Measurements from ENCODE around the gene FLNB. TPM values are rescaled to one million over a fixed set of nuclear protein-coding genes. Genes with fewer than 3 reads are reported as not detected.

Gene FLNB
- total RNA-seq, 1 experiment from 2014 or later = 47.5 TPM

- peak; percentile 70 for DNase-seq (ENCODE audit: low read depth)
These were observed 156.1 kb downstream of the FLNB start for GRCh38 chr3:58164199-58164879.

DNA sequence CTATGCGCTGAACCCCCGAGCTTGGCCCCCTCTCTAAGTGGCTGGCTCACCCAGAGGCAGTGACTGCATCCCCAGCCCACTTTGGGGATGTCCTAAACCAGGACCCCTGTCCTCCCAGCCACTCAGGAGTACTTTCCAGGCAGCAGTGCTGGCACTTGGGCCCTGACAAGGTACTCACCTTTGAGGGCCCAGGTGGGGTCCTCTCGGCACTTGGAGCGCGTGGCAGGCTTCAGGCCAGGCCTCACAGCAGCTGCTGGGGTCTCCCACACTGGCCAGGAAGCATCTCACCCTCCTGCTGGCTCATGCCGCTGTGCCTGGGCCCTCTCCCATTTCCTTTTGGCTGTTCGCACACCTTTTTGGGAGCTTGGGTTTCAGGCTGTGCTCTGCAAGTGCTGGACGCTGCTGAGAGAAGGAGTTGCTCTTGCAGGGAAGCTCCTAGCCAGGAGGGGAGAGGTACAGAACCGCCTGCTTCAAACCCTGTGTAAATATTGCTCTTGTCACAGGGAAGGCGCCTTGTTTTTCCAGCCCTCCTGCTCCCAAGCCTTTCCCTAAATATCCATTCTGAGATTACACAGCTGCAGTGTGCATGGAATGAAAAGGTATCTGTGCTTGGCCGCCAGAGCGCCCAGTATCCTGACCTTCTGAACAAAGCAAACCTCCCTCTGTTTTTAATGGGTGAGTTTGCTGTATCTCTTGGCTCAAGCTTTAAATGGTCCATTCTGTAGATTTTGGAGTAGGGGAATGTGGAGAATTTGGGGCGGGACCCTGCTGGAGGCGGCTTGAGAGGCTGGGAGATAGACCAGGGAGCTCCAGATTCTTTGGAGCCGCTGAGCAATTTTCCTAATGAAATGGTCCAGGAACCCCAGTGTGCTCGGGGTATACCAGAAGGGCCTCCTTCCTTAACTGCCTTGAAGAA lies 156.9 kb downstream of the FLNB start:
- DNase-seq (ENCODE audit: low read depth) = no peak

DNA sequence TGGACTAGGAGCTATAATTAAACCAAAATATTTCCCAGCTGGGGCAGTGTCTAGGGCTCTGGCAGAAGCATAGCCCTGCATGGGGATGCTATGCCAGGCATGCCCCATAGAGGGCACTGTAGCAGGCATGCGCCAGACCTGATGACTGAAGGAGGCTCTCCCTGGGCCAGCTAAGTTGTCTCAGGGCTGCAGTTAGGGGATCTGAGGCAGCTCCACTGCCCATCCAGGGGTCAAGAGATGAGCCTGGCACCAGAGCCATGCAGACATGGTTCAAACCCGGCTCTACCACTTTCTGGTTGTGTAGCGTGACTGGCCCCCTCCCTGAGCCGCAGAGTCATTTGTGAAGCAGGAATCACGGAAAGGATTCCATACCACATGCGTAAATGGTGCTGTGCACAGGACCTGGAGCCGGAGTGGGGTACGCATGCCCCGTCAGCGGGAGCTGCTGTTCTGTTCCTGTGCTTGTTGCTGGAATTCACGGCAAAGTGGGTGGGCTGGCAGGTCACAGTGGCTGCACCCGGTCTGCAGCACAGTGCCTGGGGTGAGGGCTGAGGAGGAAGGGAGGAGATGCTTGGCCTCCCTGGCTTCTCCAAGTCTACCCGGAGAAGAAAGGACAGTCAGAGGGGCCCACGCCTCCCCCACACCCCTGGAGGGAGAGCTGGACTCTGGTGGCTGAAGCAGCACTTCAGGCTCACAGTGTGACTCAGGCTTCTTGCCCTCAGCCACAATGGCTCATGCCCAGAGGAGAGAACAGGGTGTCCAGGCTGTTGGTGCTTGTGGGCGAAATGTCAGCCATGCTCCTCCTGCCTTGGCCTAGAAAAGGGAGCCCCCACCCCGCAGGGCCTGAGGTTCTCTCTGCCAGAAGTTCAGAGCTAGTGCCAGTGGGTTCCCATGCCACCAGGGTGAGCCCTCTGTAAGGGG lies 159.5 kb downstream of the FLNB start:
- peak; percentile 58 for DNase-seq (ENCODE audit: low read depth)

DNA sequence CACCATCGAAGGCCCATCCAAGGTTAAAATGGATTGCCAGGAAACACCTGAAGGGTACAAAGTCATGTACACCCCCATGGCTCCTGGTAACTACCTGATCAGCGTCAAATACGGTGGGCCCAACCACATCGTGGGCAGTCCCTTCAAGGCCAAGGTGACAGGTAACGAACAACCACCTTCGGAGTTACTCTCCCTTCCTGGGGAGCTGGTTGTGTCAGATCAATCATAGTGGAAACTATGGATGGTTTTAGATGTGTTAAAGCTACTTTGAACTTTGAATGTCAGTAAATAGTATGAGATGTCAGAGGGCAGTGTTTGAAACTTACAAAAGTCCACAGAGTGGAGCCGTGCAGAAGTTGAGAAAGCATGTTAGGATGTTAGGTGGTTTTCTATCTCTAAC lies 160.3 kb downstream of the FLNB start:
- DNase-seq (ENCODE audit: low read depth) = no peak

DNA sequence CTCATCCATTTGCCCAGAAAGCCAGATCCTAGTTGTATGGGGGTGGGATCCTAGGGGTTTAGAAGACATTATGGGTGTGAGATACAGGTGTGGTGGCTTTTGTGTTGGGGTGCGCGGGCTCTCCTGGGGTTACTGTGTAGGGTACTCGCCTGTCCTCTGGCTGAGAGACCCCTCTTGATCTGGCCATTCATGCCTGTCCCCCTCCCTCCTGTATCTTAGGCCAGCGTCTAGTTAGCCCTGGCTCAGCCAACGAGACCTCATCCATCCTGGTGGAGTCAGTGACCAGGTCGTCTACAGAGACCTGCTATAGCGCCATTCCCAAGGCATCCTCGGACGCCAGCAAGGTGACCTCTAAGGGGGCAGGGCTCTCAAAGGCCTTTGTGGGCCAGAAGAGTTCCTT lies 161.1 kb downstream of the FLNB start:
- DNase-seq (ENCODE audit: low read depth) = no peak

GRCh38 chr3:58170376-58170775 lies 162.2 kb downstream of the FLNB start:
- no peak for DNase-seq (ENCODE audit: low read depth)

GRCh38 chr3:58171126-58171525 lies 162.9 kb downstream of the FLNB start:
- DNase-seq (ENCODE audit: low read depth) = no peak

- no peak for DNase-seq (ENCODE audit: low read depth)
These were observed 164.9 kb downstream of the FLNB start for GRCh38 chr3:58173029-58173668.

- DNase-seq (ENCODE audit: low read depth) = no peak
These were observed 165.6 kb downstream of the FLNB start for GRCh38 chr3:58173669-58174398.

DNA sequence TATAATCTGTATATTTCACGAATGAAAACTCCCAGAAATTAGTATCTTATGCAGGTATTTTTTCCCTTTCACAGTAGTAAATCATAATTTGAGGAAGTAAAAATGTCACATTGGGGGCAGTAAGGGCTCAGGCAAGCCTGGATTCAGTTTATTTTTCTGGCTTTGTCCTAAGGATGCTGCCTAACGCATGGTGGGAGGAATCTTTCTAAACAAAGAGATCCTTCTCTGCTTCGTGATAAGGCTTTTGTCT lies 166.9 kb downstream of the FLNB start:
- no peak for DNase-seq (ENCODE audit: low read depth)

- no peak for DNase-seq (ENCODE audit: low read depth)
These were observed 167.4 kb downstream of the FLNB start for GRCh38 chr3:58175437-58176184.

GRCh38 chr3:58176185-58176530 lies 167.9 kb downstream of the FLNB start:
- DNase-seq (ENCODE audit: low read depth) = no peak

DNA sequence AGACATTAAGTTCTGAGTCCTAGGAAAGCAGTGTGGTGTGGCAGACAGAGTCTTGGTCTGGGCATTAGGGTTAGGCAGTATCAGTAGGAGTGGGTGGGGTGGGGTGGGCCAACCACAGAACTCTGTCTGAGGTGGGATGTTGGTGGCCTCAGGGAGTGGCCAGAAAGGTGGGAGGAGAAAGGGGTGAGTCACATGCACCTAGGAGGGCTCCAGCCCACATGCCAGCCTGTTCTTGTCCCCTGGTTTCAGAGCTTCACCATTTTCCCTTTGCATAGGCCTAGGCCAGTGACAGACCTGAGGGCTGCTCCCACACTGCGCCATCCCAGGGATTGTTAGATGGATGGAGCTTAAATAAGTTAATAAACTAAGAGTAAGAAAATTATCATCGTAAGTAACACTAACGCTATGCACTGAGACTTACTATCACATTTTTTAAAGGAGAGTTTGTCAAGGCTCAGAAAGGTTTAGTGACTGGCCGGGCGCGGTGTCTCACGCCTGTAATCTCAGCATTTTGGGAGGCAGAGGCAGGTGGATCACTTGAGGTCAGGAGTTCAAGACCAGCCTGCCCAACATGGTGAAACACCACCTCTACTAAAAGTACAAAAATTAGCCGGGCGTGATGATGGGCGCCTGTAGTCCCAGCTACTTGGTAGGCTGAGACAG lies 168.7 kb downstream of the FLNB start:
- no peak for DNase-seq (ENCODE audit: low read depth)

DNA sequence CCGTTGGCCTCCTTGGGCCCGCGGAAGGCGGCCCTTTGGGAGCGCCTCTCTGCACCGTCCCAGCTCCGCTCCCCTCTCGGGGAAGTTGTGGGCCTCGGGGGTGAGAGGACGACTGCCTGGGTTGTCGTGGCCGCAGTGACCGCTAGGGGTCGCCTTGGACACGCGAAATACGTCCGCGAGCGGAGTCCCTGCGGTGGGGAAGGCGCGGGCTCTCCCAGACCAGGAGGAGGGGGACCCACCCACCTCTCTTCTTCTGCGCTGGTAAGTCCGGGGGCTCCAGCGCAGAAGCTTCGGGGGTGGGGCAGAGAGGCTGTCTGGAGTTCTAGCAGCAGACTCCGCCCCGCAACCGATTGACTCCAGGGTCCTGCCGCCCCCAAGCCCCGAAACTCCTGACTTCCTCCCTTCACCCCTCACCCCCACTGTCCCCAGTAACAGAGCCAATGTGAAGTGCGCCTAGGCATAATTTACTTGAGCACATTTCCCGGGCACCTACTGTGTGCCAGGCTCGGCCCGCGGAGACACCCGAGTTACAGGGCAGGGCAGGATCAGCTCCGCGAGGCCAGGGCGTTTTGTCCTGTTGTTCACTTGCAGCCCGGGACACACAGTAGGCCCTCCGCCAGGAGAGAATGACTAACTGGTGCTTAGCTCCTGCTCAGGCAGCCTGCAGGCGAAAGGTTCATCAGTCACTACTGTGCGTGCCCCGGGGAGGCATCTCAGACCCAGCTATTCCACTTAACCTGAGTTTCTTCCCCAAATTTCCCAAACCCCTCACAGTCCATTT lies 169.7 kb downstream of the FLNB start:
- peak; percentile 64 for DNase-seq (ENCODE audit: low read depth)

GRCh38 chr3:58178528-58179234 lies 170.5 kb downstream of the FLNB start:
- DNase-seq (ENCODE audit: low read depth) = no peak

DNA sequence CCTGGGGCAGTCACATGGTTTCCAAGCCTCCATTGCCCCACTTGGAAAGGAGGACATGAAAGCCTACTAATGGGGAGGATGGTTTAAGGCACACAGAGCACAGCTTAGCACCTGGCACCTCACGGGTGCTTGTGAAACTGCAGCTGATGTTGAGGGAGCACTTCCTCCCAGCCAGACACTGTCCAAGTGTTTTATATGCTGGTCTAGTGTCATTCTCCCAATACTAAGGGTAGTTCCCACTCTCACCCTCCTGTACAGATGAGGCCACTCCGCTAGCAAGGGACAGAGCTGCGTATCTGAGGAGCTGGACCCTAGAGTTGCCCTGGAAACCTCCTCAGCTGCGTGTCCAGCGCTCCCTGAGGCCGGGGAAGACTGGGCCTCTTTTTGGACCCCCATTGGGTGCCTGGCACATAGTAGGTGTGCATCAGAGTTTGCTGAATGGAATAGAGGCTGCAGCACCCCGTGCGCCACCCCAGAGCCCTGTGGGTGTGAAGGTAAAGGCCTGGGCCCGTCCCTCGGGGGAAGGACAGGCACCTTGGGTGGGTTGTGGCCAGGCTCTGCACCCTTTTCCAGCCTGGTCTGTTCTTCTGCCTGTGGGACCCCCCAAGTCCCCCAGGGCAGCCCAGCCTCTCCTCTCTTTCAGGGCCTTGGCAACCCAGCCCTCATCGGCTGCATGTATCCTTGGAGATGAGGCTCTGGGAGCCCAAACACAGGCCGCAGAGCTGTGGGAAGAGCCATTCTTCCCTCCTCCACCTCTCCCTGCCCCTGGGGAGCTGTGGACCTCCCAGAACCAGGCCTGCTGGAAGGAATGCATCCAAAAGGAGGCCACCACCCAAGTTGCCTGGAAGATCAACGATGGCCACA lies 171.2 kb downstream of the FLNB start:
- no peak for DNase-seq (ENCODE audit: low read depth)
